Lower lobe of right lung (tissue), 2 donors: ENCODE measurements around the gene DUS3L. TPM values are rescaled to one million over a fixed set of nuclear protein-coding genes. Genes with fewer than 3 reads are reported as not detected.
"Not testable (repeated sequence)": the region's sequence is repeated elsewhere in the genome, so short reads cannot be mapped to it uniquely, and the experiment has no call there.

Experiments used
- ATAC-seq, 2 donors: fragments of 200-7000 bp; cut with Tn5 transposase; one replicate each; pipeline ENCODE4 v1.9.1; 2020 to 2022; ENCODE audit warnings: mild to moderate bottlenecking in 2 of 2, moderate library complexity in 2 of 2
- DNase-seq: peaks from one replicate; pipeline ENCODE4 v3.0.0-alpha.2; 2020
- H3K27ac ChIP-seq: fragments of 200-600 bp; one replicate; pipeline ENCODE4 v1.8.0; 2022
- H3K27me3 ChIP-seq: fragments of 200-600 bp; one replicate; pipeline ENCODE4 v1.8.0; 2022; ENCODE audit warnings: low read depth
- H3K36me3 ChIP-seq: fragments of 200-600 bp; one replicate; pipeline ENCODE4 v1.8.0; 2022; ENCODE audit warnings: mild to moderate bottlenecking
- H3K4me1 ChIP-seq: fragments of 200-600 bp; one replicate; pipeline ENCODE4 v1.8.0; 2022
- H3K4me3 ChIP-seq: fragments of 200-600 bp; one replicate; pipeline ENCODE4 v1.8.0; 2022; ENCODE audit warnings: mild to moderate bottlenecking
- H3K9me3 ChIP-seq: fragments of 200-600 bp; one replicate; pipeline ENCODE4 v1.8.0; 2022
- CTCF ChIP-seq: fragments of 200-600 bp; IDR thresholded peaks from one replicate; pipeline ENCODE4 v1.8.0; 2022; ENCODE audit warnings: antibody characterized with exemption, mild to moderate bottlenecking
- intact Hi-C: fragments of 100-400 bp; cut with DNase I; formaldehyde crosslinking; loops from one replicate; pipeline ENCODE4 v1.11.0; 2022
- total RNA-seq: library from RNA; stranded (reverse); fragmentation: NEBNext Ultra II Directional; extraction: Animal tissue kit (Norgen Biotek cat#: 25700); gene quantifications from one replicate; pipeline ENCODE4 v1.2.1, GENCODE V29; 2021
- donor health status: DM: no; HTN: yes; CAD: no; lungs with severe emphysema.

The DUS3L gene
- total RNA-seq, 1 donor from 2014 or later = 24.3 TPM

DNA sequence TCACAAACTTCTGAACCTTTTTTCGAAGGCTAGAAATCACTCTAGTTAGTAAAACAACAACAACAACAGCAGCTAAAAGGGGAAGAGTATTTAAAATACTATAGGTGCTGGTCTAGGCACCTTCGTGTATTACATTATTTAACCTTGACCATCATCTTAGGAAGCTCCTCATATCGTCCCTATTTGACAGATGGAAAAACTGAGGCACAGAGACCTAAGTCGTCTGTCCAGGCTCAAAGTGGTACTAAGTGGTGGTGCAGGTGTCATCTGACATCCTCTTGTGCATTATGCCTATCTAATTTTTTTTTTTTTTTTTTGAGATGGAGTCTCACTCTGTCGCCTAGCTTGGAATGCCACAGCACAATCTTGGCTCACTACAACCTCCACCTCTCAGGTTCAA, 41.5 kb downstream of the DUS3L start:
- Histone ChIP-seq H3K4me3 (no peak overlapping the region), H3K27me3 (peaks cover 18% of the 10 kb centered on the region), H3K4me1 (no peaks in the 10 kb centered on the region), H3K36me3 (no peaks in the 10 kb centered on the region), H3K27ac (no peak overlapping the region), H3K9me3 (no peaks in the 10 kb centered on the region)
- TF ChIP-seq CTCF = no peak
- ATAC-seq (no peak), DNase-seq (no peak)
- intact Hi-C loops = no loop called here

DNA sequence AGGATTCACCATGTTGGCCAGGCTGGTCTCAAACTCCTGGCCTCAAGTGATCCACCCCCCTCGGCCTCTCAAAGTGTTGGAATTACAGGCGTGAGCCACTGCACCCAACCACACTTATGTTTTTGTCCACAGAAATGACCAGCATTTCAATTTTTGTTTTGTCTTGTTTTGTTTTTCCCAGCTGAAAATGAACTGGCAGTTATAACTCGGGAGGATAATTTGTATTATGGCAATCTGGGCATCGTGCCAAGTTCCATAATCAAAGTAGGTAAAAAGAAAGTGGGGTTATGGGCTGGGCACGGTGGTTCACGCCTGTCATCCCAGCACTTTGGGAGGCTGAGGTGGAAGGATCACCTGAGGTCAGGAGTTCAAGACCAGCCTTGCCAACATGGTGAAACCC, 42.0 kb downstream of the DUS3L start:
- intact Hi-C loops, H3K36me3 ChIP-seq, H3K9me3 ChIP-seq, DNase-seq, H3K27ac ChIP-seq, H3K4me1 ChIP-seq, ATAC-seq, H3K4me3 ChIP-seq: not testable (repeated sequence)
- peaks cover 18% of the 10 kb centered on the region for H3K27me3 ChIP-seq

DNA sequence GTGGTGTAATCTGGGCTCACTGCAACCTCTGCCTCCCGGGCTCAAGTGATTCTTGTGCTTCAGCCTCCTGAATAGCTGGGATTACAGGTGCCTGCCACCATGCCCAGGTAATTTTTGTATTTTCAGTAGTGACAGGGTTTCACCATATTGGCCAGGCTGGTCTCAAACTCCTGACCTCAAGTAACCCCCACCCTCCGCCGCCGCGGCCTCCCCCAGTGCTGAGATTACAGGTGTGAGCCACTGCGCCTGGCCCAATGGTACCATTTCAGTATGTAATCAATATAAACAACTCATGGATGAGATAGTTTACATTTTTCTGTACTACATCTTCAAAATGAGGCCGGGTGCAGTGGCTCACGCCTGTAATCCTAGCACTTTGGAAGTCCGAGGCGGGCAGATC, 46.0 kb downstream of the DUS3L start:
- ATAC-seq, H3K9me3 ChIP-seq, H3K4me1 ChIP-seq, H3K27ac ChIP-seq, intact Hi-C loops, H3K4me3 ChIP-seq, DNase-seq, H3K36me3 ChIP-seq: not testable (repeated sequence)
- H3K27me3 ChIP-seq = peaks cover 18% of the 10 kb centered on the region

DNA sequence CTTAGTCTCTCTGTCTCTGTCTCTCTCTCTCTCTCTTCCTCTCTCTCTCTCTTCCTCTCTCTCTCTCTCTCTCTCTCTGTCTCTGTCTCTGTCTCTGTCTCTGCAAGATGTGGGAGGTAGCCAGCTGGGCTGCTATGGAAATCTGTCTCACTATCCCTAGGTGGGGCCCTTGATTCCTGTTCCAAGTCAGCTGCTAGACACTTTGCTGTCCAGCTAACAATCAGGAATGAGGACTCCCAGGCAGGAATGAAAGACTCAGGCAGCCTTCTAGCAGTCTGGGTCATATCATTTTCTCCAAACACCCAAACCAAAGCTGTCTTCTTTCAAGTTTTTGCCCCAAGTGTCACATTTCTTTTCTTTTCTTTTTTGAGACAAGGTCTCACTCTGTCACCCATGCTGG, 47.3 kb downstream of the DUS3L start:
- Histone ChIP-seq H3K27me3 (peaks cover 7% of the 10 kb centered on the region), H3K27ac (no peak overlapping the region), H3K36me3 (no peaks in the 10 kb centered on the region), H3K4me1 (no peaks in the 10 kb centered on the region), H3K9me3 (no peaks in the 10 kb centered on the region), H3K4me3 (no peak overlapping the region)
- DNase-seq = no peak
- intact Hi-C loops = no loop called here
- no peak for TF ChIP-seq CTCF
- no peak for ATAC-seq

DNA sequence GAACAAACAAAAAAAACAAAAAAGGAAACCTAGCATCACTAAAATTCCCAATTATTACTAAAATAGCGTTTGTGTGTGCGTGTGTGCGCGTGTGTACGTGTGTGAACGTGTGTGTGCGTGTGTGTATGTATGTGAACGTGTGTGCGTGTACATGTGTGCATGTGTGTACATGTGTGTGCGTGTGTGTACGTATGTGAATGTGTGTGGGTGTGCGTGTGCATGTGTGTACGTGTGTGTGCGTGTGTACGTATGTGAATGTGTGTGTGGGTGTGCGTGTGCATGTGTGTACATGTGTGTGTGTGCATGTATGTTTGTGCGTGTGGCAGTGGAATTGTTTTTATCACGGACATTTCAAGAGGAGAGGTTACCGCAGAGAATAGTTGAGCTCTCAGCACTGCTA, 48.9 kb downstream of the DUS3L start:
- Histone ChIP-seq H3K4me1 (no peaks in the 10 kb centered on the region), H3K27me3 (peaks cover 5% of the 10 kb centered on the region), H3K4me3 (no peak overlapping the region), H3K27ac (no peak overlapping the region), H3K9me3 (no peaks in the 10 kb centered on the region), H3K36me3 (no peaks in the 10 kb centered on the region)
- ATAC-seq (no peak), DNase-seq (no peak)
- intact Hi-C loops = no loop called here
- no peak for TF ChIP-seq CTCF

DNA sequence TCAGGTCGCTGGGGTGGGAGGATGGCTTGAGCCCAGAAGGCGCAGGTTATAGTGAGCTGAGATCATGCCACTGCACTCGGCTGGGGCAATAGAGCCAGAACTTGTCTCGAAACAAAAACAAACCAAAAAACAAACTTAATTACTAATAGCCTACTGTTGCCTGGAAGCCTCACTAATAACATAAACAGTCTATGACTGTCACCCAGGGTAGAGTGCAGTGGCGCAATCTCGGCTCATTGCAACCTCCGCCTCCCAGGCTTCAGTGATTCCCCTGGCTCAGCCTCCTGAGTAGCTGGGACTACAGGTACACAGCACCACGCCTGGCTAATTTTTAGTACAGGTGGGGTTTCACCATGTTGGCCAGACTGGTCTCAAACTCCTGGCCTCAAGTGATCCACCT, 52.5 kb downstream of the DUS3L start:
- TF ChIP-seq CTCF = no peak
- H3K4me3 ChIP-seq = no peak overlapping the region
- intact Hi-C loops = no loop called here
- H3K4me1 ChIP-seq = no peaks in the 10 kb centered on the region
- ATAC-seq (peak; percentile 19 to 64), DNase-seq (no peak)
- H3K27me3 ChIP-seq = no peaks in the 10 kb centered on the region
- no peaks in the 10 kb centered on the region for H3K9me3 ChIP-seq
- no peak overlapping the region for H3K27ac ChIP-seq
- H3K36me3 ChIP-seq = no peaks in the 10 kb centered on the region

Other genes with a start within 250 kb of the DUS3L start
- gene TINCR, start 223.2 kb downstream of the DUS3L start, total RNA-seq = 3.9 TPM
- 81.8 TPM for gene SAFB2, start 168.4 kb downstream of the DUS3L start, total RNA-seq
- gene SAFB, start 168.1 kb downstream of the DUS3L start, total RNA-seq = 87.1 TPM
- 42.7 TPM for gene MICOS13, start 110.6 kb downstream of the DUS3L start, total RNA-seq
- gene HSD11B1L, start 110.1 kb downstream of the DUS3L start, total RNA-seq = 8.6 TPM
- gene RPL36, start 100.9 kb downstream of the DUS3L start, total RNA-seq = 566 TPM
- 65.3 TPM for gene LONP1, start 71.0 kb downstream of the DUS3L start, total RNA-seq
- 6.4 TPM for gene CATSPERD, start 70.5 kb downstream of the DUS3L start, total RNA-seq
- 2.7 TPM for gene PRR22, start 6.4 kb downstream of the DUS3L start, total RNA-seq
- 2.7 TPM for gene NRTN, start 13.9 kb upstream of the DUS3L start, total RNA-seq
- gene FUT6, start 48.5 kb upstream of the DUS3L start, total RNA-seq = 1.1 TPM
- 11.3 TPM for gene FUT3, start 60.3 kb upstream of the DUS3L start, total RNA-seq
- gene FUT5, start 79.4 kb upstream of the DUS3L start, total RNA-seq = not detected
- gene NDUFA11, start 112.6 kb upstream of the DUS3L start, total RNA-seq = 150 TPM
- gene VMAC, start 113.7 kb upstream of the DUS3L start, total RNA-seq = 8.1 TPM
- gene CAPS, start 123.1 kb upstream of the DUS3L start, total RNA-seq = 76.7 TPM
- 70.8 TPM for gene RANBP3, start 187.0 kb upstream of the DUS3L start, total RNA-seq